Neural crest cell (in vitro differentiated cells): Measurements from ENCODE around the gene C2CD4A. TPM values are rescaled to one million over a fixed set of nuclear protein-coding genes. Genes with fewer than 3 reads are reported as not detected.

ENCODE experiments used
- DNase-seq: peaks from one replicate; pipeline ENCODE4 v3.0.0; 2021; ENCODE audit warnings: low read depth, mixed read lengths, low spot score
- H3K27ac Mint-ChIP-seq: one replicate; pipeline ENCODE4 v1.8.0; 2021; ENCODE audit warnings: mild to moderate bottlenecking, mixed read lengths; ENCODE audit not compliant: unreplicated experiment
- H3K27me3 Mint-ChIP-seq: 2 replicates; pipeline ENCODE4 v1.8.0; 2021; ENCODE audit warnings: low read depth, mild to moderate bottlenecking, mixed read lengths
- H3K36me3 Mint-ChIP-seq: 2 replicates; pipeline ENCODE4 v1.8.0; 2021; ENCODE audit warnings: low read depth, mild to moderate bottlenecking, mixed read lengths
- H3K4me1 Mint-ChIP-seq: 2 replicates; pipeline ENCODE4 v1.8.0; 2021; ENCODE audit warnings: mixed read lengths
- H3K4me3 Mint-ChIP-seq: one replicate; pipeline ENCODE4 v1.8.0; 2021; ENCODE audit warnings: mild to moderate bottlenecking, mixed read lengths
- H3K9me3 Mint-ChIP-seq: 2 replicates; pipeline ENCODE4 v1.8.0; 2021; ENCODE audit warnings: mixed read lengths
- total RNA-seq: library from RNA; stranded (reverse); gene quantifications from 2 replicates; pipeline ENCODE4 v1.2.1, GENCODE V29; 2021
- TF ChIP-seq, protein P1 (sequence below): fragments of 200-600 bp; sonication (generic); conservative IDR thresholded peaks from 2 replicates; pipeline ENCODE4 v1.5.0; 2021; ENCODE audit warnings: antibody characterized with exemption, mild to moderate bottlenecking

Gene C2CD4A
- total RNA-seq, 1 donor from 2014 or later, result not detected

DNA sequence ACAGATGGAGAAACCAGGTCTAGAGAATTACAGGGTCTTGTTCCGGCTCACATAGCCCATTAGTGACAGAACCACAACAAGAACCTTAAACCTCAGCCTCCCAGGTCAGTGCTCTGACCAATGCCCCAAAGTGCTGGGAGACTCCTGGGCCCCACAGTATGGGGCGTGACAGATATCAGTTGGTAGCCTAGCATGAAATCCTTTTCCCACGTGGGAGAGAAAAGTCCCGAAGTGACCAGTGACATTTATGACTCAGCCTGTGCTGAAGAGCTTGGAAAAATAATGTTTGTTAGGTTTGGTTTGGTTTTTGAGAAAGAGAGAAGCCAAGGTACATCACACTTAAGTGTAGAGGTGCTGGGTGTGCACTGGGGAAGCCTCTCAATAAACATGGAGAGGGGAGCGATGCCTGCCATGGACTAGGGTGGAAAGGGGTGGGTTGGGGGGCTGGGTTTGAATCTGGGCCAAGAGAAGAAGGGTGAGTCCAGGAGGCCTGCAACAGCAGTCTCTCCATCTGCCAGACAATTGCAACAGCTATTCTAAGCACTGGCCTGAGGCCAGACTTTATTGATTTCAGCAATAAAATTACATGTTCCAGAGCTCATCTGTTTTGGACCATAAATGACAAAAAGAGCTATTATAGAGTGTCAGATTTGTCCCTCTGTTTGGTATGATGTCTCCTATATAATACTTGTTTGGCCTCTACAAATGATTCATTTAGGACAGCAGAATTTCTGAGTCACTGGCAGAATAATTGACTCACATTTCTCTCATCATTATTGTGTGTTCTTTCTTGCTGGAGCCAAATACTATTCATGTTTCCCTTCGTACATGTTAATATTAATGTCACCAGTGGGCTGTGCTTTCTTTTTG, 43.4 kb downstream of the C2CD4A start:
- Mint-ChIP-seq H3K4me1 (no peaks in the 10 kb centered on the region), H3K9me3 (no peaks in the 10 kb centered on the region), H3K27me3 (no peaks in the 10 kb centered on the region), H3K27ac (peak overlapping the region; percentile 29), H3K36me3 (no peaks in the 10 kb centered on the region), H3K4me3 (no peak overlapping the region)
- no peak for DNase-seq
- TF ChIP-seq, protein P1, sequence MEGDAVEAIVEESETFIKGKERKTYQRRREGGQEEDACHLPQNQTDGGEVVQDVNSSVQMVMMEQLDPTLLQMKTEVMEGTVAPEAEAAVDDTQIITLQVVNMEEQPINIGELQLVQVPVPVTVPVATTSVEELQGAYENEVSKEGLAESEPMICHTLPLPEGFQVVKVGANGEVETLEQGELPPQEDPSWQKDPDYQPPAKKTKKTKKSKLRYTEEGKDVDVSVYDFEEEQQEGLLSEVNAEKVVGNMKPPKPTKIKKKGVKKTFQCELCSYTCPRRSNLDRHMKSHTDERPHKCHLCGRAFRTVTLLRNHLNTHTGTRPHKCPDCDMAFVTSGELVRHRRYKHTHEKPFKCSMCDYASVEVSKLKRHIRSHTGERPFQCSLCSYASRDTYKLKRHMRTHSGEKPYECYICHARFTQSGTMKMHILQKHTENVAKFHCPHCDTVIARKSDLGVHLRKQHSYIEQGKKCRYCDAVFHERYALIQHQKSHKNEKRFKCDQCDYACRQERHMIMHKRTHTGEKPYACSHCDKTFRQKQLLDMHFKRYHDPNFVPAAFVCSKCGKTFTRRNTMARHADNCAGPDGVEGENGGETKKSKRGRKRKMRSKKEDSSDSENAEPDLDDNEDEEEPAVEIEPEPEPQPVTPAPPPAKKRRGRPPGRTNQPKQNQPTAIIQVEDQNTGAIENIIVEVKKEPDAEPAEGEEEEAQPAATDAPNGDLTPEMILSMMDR, result no peak

DNA sequence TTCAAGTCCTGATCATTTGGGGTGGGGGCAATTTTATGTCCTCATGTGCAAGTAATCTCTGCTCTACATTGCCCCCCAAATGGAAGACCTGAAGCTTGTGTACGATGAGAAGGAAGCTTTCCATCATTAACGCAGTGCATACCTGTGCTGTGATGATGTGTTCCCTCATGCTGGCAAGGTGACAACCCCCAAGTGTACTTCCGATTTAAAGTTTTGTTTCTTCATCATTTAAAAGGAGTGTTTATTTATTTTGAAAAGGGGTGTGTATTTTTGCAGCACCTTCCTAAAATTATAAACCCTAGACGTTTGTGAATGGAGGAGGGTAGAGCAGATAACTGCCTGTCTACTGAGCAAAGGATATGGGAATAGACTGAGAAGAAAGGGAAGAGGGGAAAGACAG, 45.3 kb downstream of the C2CD4A start:
- TF ChIP-seq, protein P1, result no peak
- Mint-ChIP-seq H3K4me3 (no peak overlapping the region), H3K27ac (no peak overlapping the region), H3K4me1 (no peaks in the 10 kb centered on the region), H3K36me3 (no peaks in the 10 kb centered on the region), H3K27me3 (no peaks in the 10 kb centered on the region), H3K9me3 (no peaks in the 10 kb centered on the region)
- DNase-seq, result no peak

DNA sequence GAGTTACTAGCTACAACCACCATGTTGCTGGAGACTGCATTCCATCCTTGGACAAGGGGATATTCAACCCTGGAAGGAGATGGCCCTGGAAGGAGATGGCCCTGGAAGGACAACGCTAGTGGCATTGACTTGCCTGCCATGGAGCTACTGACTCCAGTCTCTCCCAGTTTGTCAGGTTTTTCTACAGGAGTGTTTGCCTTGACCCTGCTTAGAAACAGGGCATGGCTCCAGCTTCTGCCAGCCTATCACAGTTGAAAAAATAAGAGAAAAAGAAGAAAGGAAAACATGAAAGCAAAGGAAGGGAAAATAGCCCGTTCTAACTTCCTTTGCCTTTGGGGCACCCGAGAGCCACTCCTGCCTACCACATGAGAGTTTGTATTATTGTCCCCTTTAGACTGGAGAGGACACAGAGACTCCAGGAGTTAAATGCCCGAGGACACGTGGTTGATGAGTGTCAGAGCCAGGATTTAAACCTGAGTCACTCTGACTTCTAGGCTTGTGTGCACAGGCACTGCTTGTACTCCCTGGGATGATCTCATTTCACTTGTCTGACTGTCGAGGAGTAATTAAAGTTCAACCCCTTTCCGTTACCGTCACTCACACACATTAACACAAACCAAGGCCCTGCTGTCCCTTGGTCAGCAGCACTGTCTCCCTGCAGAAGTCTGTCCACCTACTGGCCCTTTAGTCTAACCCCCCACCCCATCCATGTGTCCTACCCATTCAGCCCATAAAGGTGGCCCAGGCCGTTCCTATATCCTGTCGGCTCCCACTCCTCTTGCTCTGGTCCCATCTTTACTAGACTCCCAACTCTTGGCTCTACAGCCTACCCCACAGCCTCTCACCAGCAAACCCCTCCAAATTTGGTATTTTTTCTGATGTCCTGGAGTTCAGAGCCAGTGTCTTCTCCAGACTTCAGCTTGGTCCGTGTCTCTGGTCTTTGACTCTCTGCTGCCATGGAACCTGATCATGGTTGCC, 46.1 kb downstream of the C2CD4A start:
- DNase-seq, result no peak
- no peak overlapping the region for H3K4me3 Mint-ChIP-seq
- H3K4me1 Mint-ChIP-seq, result no peaks in the 10 kb centered on the region
- no peaks in the 10 kb centered on the region for H3K27me3 Mint-ChIP-seq
- peak overlapping the region; percentile 86 for H3K27ac Mint-ChIP-seq
- H3K9me3 Mint-ChIP-seq, result no peaks in the 10 kb centered on the region
- H3K36me3 Mint-ChIP-seq, result no peaks in the 10 kb centered on the region
- TF ChIP-seq, protein P1, result no peak

DNA sequence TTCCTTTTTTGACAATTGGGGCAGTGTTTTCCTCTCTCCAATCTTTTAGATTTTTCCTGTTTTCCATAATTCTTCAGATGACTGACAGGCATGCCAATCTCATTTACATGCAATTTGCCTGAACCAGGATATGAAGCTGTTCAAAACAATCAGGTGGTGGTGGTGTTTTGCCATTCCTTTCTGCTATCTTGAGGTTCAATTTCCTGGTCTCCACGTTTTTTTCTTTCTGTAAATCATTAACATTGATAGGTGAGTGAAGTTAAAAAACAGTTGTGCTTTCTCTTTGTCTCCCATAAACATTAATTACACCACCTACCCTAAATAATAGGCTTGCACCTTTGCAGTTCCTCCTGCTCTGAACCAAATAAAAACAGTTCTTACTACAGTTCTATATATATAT, 49.1 kb downstream of the C2CD4A start:
- Mint-ChIP-seq H3K27me3 (no peaks in the 10 kb centered on the region), H3K36me3 (no peaks in the 10 kb centered on the region), H3K4me1 (peaks cover 14% of the 10 kb centered on the region), H3K9me3 (peaks cover 2% of the 10 kb centered on the region), H3K4me3 (no peak overlapping the region), H3K27ac (no peak overlapping the region)
- DNase-seq, result no peak
- TF ChIP-seq, protein P1, result no peak

DNA sequence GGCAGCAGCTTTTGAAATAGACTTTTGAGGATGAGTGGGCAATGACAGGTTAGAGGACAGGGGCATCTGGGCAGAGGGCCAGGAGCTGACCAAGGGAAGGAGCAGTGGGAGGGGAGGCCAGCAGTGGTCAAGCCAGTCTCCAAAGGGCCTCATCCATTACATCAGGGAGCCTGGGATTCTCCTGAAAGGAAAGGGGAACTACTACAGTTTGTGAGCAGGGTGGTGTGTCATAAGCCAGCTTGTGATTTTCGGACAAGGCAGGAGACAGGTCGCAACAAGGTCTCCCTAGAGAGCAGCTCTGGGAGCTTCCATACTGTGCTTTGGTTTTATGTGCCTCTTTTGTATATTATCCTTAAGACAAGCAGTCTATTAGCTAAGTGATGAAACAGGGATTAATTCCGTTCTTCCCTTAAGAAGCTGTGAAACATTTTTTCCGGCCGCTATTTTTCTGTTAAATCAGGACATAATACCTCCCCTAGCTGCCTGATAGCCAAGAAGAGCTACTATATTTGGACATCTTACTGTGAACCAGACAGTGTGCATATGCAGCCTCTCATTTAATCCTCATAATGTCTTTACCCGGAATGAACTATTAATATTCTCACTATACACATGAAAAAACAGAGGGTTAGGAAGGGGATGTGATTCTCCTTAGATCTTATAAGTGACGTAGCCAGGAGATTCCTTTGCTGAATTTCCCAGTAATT, 51.9 kb downstream of the C2CD4A start:
- no peak overlapping the region for H3K27ac Mint-ChIP-seq
- H3K9me3 Mint-ChIP-seq, result peaks cover 4% of the 10 kb centered on the region
- DNase-seq, result no peak
- no peaks in the 10 kb centered on the region for H3K27me3 Mint-ChIP-seq
- H3K4me1 Mint-ChIP-seq, result peaks cover 14% of the 10 kb centered on the region
- TF ChIP-seq, protein P1, result no peak
- H3K4me3 Mint-ChIP-seq, result no peak overlapping the region
- H3K36me3 Mint-ChIP-seq, result no peaks in the 10 kb centered on the region
